ENCODE results near the gene TMEM98.
"Not testable (repeated sequence)": the region's sequence is repeated elsewhere in the genome, so short reads cannot be mapped to it uniquely, and the experiment has no call there.

The TMEM98 gene

DNA sequence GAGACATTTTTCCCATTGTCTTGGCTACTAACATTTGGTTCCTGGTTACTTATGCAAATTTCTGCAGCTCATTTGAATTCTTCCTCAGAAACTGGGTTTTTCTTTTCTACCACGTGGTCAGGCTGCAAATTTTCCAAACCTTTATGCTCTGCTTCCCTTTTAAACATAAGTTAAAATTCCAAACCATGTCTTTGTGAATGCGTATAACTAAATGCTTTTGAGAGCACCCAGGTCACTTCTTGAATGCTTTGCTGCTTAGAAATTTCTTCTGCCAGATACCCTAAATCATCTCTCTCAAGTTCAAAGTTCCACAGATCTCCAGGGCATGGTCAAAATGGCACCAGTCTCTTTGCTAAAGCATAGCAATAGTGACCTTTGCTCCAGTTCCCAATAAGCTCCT is 59.9 kb downstream of the TMEM98 start:
- not testable (repeated sequence) for DNase-seq

DNA sequence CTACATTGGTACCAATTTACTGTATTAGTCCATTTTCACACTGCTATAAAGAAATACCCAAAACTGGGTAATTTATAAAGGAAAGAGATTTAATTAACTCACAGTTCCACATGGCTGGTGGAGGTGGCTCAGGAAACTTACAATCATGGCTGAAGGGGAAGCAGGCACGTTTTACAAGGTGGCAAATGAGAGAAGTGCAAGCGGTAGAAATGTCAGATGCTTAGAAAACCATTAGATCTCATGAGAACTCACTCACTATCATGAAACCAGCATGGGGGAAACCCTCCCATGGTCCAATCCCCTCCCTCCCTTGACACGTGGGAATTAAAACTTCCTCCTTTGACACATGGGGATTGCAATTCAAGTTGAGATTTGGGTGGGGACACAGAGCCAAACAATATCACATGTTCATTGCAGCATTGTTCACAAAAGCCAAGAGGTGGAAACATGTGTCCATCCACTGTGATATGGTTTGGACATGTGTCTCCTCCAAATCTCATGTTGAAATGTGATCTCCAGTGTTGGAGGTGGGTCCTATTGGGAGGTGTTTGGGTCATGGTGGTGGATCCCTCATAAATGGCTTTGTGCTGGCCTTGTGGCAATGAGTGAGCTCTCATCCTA is 60.6 kb downstream of the TMEM98 start:
- DNase-seq: no peak

- no peak for DNase-seq
Observed at GRCh38 chr17:32992321-32993033, 64.5 kb downstream of the TMEM98 start.

DNA sequence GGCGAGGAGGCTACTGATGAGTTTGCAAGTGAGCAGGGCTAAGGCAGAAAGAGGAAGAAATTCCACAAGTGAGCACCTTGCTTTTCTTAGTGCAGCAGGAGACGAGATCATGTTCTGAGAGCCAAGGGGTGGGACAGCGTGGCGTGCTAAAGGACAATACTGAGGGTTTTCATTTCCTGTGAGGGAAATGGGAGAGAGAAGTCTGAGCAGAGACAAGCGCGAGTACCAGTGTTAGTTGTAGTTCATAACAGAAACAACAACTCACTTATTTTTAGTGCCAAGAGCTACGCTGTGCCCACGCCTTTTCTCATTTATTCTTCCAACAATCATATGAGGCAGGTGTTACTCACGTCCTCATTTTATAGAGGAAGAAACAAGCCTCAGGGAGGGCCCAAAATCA is 66.0 kb downstream of the TMEM98 start:
- no peak for DNase-seq
